GM06990 (cell line): Measurements from ENCODE around the gene NADK.
"Not testable (repeated sequence)": the region's sequence is repeated elsewhere in the genome, so short reads cannot be mapped to it uniquely, and the experiment has no call there.

Source experiments
- DNase-seq: peaks from one replicate; pipeline ENCODE4 v3.0.0-alpha.2; 2011; ENCODE audit not compliant: insufficient read length; ENCODE audit errors: extremely low read depth
- H3K27me3 ChIP-seq: replicated peaks from 2 replicates; pipeline ENCODE4 v1.6.0; 2011; ENCODE audit warnings: low read length; ENCODE audit not compliant: control insufficient read depth, insufficient read depth
- H3K36me3 ChIP-seq: 2 replicates; pipeline ENCODE4 v1.5.1; 2011; ENCODE audit warnings: low read length; ENCODE audit not compliant: control insufficient read depth, insufficient read depth
- H3K4me3 ChIP-seq: replicated peaks from 2 replicates; pipeline ENCODE4 v1.5.1; 2011; ENCODE audit warnings: low read depth, mild to moderate bottlenecking, control low read depth, low read length
- TF ChIP-seq, protein P1 (sequence below): IDR thresholded peaks from 2 replicates; pipeline ENCODE4 v1.5.1; 2011; ENCODE audit warnings: low read length, control low read depth, mild to moderate bottlenecking, inconsistent platforms; ENCODE audit not compliant: insufficient read depth, poor library complexity, severe bottlenecking

The NADK gene

DNA sequence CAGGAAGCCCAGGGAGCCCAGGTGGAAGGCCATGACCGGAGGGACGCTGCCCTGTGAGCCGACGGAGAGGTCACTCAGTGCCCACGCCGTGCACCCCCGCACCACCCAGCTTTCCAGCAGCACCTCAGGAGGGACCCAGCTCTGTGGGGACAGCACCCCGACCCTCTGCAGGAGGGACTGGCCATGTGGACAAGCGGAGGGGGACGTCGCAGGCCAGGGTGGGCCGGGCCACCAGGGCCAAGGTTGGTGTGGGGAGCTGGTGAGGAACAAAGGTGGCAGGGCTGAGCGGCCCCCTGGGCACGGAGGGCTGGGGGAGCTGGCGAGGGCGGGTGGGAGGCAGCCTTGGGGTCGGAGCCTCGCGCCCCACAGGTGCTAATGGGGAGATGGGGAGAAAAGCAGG lies 22.8 kb downstream of the NADK start:
- TF ChIP-seq, protein P1, sequence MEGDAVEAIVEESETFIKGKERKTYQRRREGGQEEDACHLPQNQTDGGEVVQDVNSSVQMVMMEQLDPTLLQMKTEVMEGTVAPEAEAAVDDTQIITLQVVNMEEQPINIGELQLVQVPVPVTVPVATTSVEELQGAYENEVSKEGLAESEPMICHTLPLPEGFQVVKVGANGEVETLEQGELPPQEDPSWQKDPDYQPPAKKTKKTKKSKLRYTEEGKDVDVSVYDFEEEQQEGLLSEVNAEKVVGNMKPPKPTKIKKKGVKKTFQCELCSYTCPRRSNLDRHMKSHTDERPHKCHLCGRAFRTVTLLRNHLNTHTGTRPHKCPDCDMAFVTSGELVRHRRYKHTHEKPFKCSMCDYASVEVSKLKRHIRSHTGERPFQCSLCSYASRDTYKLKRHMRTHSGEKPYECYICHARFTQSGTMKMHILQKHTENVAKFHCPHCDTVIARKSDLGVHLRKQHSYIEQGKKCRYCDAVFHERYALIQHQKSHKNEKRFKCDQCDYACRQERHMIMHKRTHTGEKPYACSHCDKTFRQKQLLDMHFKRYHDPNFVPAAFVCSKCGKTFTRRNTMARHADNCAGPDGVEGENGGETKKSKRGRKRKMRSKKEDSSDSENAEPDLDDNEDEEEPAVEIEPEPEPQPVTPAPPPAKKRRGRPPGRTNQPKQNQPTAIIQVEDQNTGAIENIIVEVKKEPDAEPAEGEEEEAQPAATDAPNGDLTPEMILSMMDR, result no peak
- no peak overlapping the region for H3K4me3 ChIP-seq
- no peak for DNase-seq
- no peaks in the 10 kb centered on the region for H3K27me3 ChIP-seq
- peaks cover 47% of the 10 kb centered on the region for H3K36me3 ChIP-seq

DNA sequence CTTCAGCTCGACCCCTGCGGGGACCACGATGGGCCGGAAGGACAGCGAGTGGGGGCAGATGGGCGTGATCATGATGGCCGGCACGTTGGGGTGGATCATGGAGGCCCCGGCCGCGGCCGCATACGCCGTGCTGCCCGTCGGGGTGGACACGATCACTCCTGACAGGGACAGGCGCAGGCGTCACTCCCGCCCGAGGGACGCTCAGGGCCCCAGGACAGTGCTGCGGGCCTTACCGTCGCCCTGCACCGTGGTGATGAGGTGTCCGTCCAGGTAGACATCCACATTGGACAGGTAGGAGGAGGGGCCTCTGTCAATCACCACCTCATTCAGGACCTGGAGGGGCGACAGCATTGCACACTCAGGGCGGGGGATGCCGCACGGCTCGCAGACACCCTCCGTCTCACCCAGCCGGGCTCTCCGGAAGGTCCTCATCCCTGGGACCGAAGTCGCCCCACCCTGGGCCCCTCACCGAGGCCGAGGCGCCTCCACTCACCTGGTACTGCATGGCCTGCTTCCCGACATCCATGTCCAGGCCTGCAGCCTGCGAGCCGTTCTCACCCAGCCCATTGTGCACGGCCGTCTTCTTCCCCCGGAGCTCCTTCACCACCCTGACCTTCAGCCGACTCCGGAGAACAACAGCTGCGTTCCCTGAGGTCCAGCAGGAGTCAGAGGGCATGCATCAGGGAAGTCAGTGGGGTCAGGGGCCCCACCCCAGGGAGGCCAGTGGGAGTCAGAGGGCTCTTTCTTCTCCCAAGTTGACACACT lies 24.0 kb downstream of the NADK start:
- H3K4me3 ChIP-seq, result no peak overlapping the region
- TF ChIP-seq, protein P1, result no peak
- peaks cover 39% of the 10 kb centered on the region for H3K36me3 ChIP-seq
- no peak for DNase-seq
- H3K27me3 ChIP-seq, result no peaks in the 10 kb centered on the region

DNA sequence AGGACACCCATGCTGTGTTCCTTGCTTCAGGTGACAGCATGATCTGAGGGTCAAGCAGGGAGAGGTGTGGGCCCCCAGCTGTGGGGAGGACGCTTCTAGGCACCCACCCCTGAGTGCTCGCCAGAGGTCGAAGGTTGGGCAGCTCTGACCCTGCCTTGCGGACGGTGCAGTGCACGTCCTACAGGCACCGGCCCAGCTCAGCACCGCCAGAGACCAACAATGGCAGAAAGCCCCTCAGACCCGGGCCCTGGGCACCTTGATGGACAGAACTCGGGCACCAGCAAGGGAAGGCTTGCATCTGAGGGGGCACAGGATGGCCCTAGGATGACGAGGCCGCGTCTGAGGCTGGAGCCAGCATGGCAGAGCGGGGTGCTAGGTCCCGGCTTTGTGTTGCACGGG lies 24.7 kb downstream of the NADK start:
- DNase-seq, result no peak
- no peaks in the 10 kb centered on the region for H3K27me3 ChIP-seq
- peaks cover 39% of the 10 kb centered on the region for H3K36me3 ChIP-seq
- no peak overlapping the region for H3K4me3 ChIP-seq
- TF ChIP-seq, protein P1, result no peak

DNA sequence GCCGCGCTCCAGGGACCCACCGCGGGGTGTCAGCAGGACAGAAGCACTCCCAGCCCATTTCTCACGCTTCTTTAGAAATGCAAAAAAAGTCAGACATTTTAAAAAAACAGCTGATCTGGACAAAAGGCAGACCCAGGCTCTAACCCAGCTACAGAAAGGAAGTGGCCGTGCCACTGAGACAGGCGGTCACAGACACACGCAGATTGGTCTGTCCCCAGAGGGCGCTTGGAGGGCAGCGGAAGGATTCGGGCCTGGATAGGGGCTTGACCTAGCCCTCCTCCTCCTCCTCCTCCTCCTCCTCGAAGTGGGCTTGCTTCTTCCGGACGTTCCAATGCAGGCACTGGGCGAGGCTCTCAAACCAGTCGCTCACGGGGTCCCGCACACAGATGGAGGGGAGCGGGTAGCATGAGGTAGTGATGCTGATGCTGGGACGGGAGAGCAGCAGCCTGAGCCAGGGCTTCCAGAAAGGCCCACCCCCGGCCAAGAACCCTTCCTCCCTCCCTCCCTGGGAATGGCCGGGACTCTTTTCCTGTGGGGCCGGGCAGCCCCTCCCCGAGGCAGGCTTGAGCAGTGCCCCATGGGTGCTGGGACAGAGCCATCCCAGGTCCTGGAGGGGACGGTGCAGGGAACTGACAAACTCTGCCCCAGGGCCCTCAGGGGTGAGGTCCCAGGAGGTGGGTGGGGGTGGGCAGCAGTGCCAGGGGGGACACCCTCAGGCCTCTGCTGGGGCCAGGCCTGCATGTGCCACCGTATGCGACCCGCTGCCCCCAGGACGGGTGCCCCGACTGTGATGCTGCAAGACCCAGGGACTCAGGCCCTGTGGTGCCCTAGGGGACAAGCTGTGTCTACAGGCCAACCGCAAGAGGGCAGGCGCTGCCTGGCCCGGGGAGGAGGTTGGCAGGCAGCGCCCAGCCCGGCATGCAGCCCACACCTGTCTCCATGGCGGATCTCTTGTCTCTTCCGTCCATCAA lies 25.3 kb downstream of the NADK start:
- TF ChIP-seq, protein P1, result no peak
- no peak overlapping the region for H3K4me3 ChIP-seq
- H3K27me3 ChIP-seq, result no peaks in the 10 kb centered on the region
- no peak for DNase-seq
- H3K36me3 ChIP-seq, result peaks cover 33% of the 10 kb centered on the region

DNA sequence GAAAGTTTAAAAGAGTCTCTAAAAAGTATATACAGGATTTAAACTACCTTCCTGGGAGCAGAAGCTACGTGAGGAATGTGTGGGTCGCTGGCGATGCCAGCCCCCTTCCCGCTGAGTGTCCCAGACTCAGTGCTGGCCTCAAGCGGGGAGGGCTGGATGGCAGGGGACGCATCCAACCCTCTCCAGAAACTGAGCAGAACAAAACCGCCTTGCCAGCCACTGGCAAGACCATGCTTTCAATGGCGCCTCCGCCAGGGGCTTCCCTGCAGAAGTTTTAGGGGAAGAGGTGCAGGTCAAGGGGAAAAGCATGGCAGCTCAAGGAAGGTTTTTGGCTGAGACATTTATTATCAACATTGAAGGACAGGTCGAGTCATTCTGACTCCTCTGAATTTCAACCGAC lies 26.1 kb downstream of the NADK start:
- Histone ChIP-seq H3K27me3 (no peaks in the 10 kb centered on the region), H3K4me3 (no peak overlapping the region), H3K36me3 (peaks cover 27% of the 10 kb centered on the region)
- TF ChIP-seq, protein P1, result no peak
- DNase-seq, result no peak

DNA sequence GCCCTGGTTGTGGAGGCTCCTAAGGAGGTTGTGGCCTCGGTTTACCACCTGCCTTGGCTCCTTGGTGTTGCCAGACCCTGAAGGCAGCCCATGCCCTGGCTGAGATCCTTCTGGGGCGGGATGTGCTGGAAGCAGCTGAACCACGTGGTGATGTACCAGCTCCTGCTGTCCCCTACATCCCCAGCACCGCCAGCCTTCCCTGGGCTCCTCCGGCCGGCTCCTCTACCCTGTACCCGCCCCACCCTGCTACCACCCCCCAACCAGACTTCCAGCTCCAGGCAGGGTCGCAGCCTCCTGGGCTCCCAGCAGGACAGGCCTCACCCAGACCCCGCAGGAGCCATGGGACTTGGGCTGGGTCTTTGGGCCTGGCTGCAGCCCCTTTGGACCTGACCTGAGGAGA lies 28.3 kb downstream of the NADK start:
- not testable (repeated sequence) for H3K4me3 ChIP-seq, DNase-seq, H3K27me3 ChIP-seq
- peaks cover 17% of the 10 kb centered on the region for H3K36me3 ChIP-seq
